Measurements from ENCODE around the gene C2orf68. TPM values are rescaled to one million over a fixed set of nuclear protein-coding genes. Genes with fewer than 3 reads are reported as not detected.
A peak's percentile ranks its signal among the peaks of the same experiment; 100 is the strongest.

Gene C2orf68
- total and polyA plus RNA-seq, 2 of the 13 experiments (the other 11 are each of a cell fraction or from before 2014, with no cell fraction given): 47.1 to 77.4 TPM

- peak; percentile 63; the same call in 1 of the 2 replicates for TF ChIP-seq HOXA5 (CRISPR knock-in tag; IDR thresholded peaks at IDR 0.05)
- TF ChIP-seq CEBPG (CRISPR knock-in tag; IDR thresholded peaks at IDR 0.05): no peak
- no peak; the same call in 1 of the 2 replicates for TF ChIP-seq ZSCAN12 (CRISPR knock-in tag; IDR thresholded peaks at IDR 0.05)
- TF ChIP-seq ZNF652 (CRISPR knock-in tag; IDR thresholded peaks at IDR 0.05; ENCODE audit: borderline replicate concordance, low read depth): no peak
- TF ChIP-seq RARA (CRISPR knock-in tag; IDR thresholded peaks at IDR 0.05): no peak
- TF ChIP-seq JUND (CRISPR knock-in tag; IDR thresholded peaks at IDR 0.05): no peak
- TF ChIP-seq NCOA5 (CRISPR knock-in tag; IDR thresholded peaks at IDR 0.05): no peak
- TF ChIP-seq MED1 (CRISPR knock-in tag; IDR thresholded peaks at IDR 0.05): peak; percentile 76
- TF ChIP-seq PBX3 (CRISPR knock-in tag; IDR thresholded peaks at IDR 0.05; ENCODE audit: borderline replicate concordance): no peak
- TF ChIP-seq FOXO1 (CRISPR knock-in tag; IDR thresholded peaks at IDR 0.05): 0 out of 2 replicates have a peak, but pooled peaks have one; percentile 35
- no peak for TF ChIP-seq ZBTB7A (CRISPR knock-in tag; IDR thresholded peaks at IDR 0.05)
- no peak for TF ChIP-seq ZNF580 (CRISPR knock-in tag; IDR thresholded peaks at IDR 0.05; ENCODE audit: borderline replicate concordance, low read depth)
- TF ChIP-seq ZXDC (CRISPR knock-in tag; IDR thresholded peaks at IDR 0.05): peak; percentile 90; the same call in 1 of the 2 replicates
- no peak for TF ChIP-seq THRA (CRISPR knock-in tag; IDR thresholded peaks at IDR 0.05; ENCODE audit: borderline replicate concordance)
- TF ChIP-seq NR0B2 (CRISPR knock-in tag; IDR thresholded peaks at IDR 0.05): peak; percentile 66; the same call in 1 of the 2 replicates
- TF ChIP-seq ZSCAN20 (CRISPR knock-in tag; IDR thresholded peaks at IDR 0.05; ENCODE audit: borderline replicate concordance): no peak
- no peak for TF ChIP-seq NCOR1 (IDR thresholded peaks at IDR 0.05; ENCODE audit: borderline replicate concordance, low read length)
- peak; percentile 85 for TF ChIP-seq ASH2L (IDR thresholded peaks at IDR 0.05; ENCODE audit: insufficient read length, low read depth, low read length)
- TF ChIP-seq ETS1 (CRISPR knock-in tag; IDR thresholded peaks at IDR 0.05): no peak; the same call in 1 of the 2 replicates
- no peak for TF ChIP-seq ZNF597 (CRISPR knock-in tag; IDR thresholded peaks at IDR 0.05)
- peak; percentile 83; the same call in 1 of the 2 replicates for TF ChIP-seq EED (CRISPR knock-in tag; IDR thresholded peaks at IDR 0.05)
Measured at GRCh38 chr2:85595301-85596025, 16.4 kb downstream of the C2orf68 start, which contains the start of gene RNF181 (continued).
